T-helper 9 cell (primary cell): ENCODE measurements around the gene BABAM2.
"Not testable (repeated sequence)": the region's sequence is repeated elsewhere in the genome, so short reads cannot be mapped to it uniquely, and the experiment has no call there.

Experiments
- DNase-seq: peaks from one replicate; pipeline ENCODE4 v3.0.0-alpha.2; 2020

The BABAM2 gene

GRCh38 chr2:27988306-27988705 is 97.8 kb downstream of the BABAM2 start:
- no peak for DNase-seq

GRCh38 chr2:27988718-27989117 is 98.2 kb downstream of the BABAM2 start:
- no peak for DNase-seq

GRCh38 chr2:27989149-27989548 is 98.6 kb downstream of the BABAM2 start:
- no peak for DNase-seq

- DNase-seq: no peak
These were observed 99.6 kb downstream of the BABAM2 start for GRCh38 chr2:27990030-27990590.

GRCh38 chr2:27991146-27991545 is 100.6 kb downstream of the BABAM2 start:
- DNase-seq: no peak

GRCh38 chr2:27992787-27993401 is 102.4 kb downstream of the BABAM2 start:
- no peak for DNase-seq

GRCh38 chr2:27993402-27993787 is 102.9 kb downstream of the BABAM2 start:
- DNase-seq: no peak

- no peak for DNase-seq
These were observed 103.6 kb downstream of the BABAM2 start for GRCh38 chr2:27993950-27994728.

- no peak for DNase-seq
These were observed 105.8 kb downstream of the BABAM2 start for GRCh38 chr2:27996156-27996922.

GRCh38 chr2:28000287-28000686 is 109.8 kb downstream of the BABAM2 start:
- DNase-seq: no peak

GRCh38 chr2:28002181-28002580 is 111.7 kb downstream of the BABAM2 start:
- no peak for DNase-seq

- DNase-seq: no peak
These were observed 113.6 kb downstream of the BABAM2 start for GRCh38 chr2:28004086-28004485.

GRCh38 chr2:28009732-28010131 is 119.2 kb downstream of the BABAM2 start:
- no peak for DNase-seq

GRCh38 chr2:28011322-28011737 is 120.8 kb downstream of the BABAM2 start:
- no peak for DNase-seq

- not testable (repeated sequence) for DNase-seq
These were observed 127.9 kb downstream of the BABAM2 start for GRCh38 chr2:28018474-28018873.

- not testable (repeated sequence) for DNase-seq
These were observed 129.0 kb downstream of the BABAM2 start for GRCh38 chr2:28019521-28019920.

GRCh38 chr2:28021898-28022297 is 131.4 kb downstream of the BABAM2 start:
- no peak for DNase-seq

GRCh38 chr2:28025123-28025522 is 134.6 kb downstream of the BABAM2 start:
- DNase-seq: no peak

- not testable (repeated sequence) for DNase-seq
These were observed 135.7 kb downstream of the BABAM2 start for GRCh38 chr2:28026230-28026629.

GRCh38 chr2:28028025-28028424 is 137.5 kb downstream of the BABAM2 start:
- no peak for DNase-seq

GRCh38 chr2:28030600-28030999 is 140.1 kb downstream of the BABAM2 start:
- no peak for DNase-seq

- no peak for DNase-seq
These were observed 142.3 kb downstream of the BABAM2 start for GRCh38 chr2:28032816-28033215.

GRCh38 chr2:28034696-28035095 is 144.2 kb downstream of the BABAM2 start:
- DNase-seq: no peak
